ENCODE measurements around the gene SLC35C1.

The SLC35C1 gene

GRCh38 chr11:45804761-45805304 lies at the start of gene SLC35C1:
Gene SLC35C1, plus strand, starts transcription at chr11:45805149. Its CDS starts 653 bp downstream, at chr11:45805802.
- peak; percentile 88 for DNase-seq

GRCh38 chr11:45755281-45755859 lies 49.6 kb upstream of the SLC35C1 start:
- no peak for DNase-seq

GRCh38 chr11:45756384-45757010 lies 48.5 kb upstream of the SLC35C1 start:
- no peak for DNase-seq

- no peak for DNase-seq
Measured at GRCh38 chr11:45757672-45758071, 47.3 kb upstream of the SLC35C1 start.

- no peak for DNase-seq
Measured at GRCh38 chr11:45761659-45762058, 43.3 kb upstream of the SLC35C1 start.

GRCh38 chr11:45765107-45765668 lies 39.8 kb upstream of the SLC35C1 start:
- no peak for DNase-seq

GRCh38 chr11:45765836-45766235 lies 39.1 kb upstream of the SLC35C1 start:
- no peak for DNase-seq

GRCh38 chr11:45766469-45766868 lies 38.5 kb upstream of the SLC35C1 start:
- DNase-seq = no peak

- no peak for DNase-seq
Measured at GRCh38 chr11:45768486-45768885, 36.5 kb upstream of the SLC35C1 start.

GRCh38 chr11:45769960-45770359 lies 35.0 kb upstream of the SLC35C1 start:
- no peak for DNase-seq

- DNase-seq = no peak
Measured at GRCh38 chr11:45771193-45771565, 33.8 kb upstream of the SLC35C1 start.

- DNase-seq = peak; percentile 54
Measured at GRCh38 chr11:45771566-45772448, 33.1 kb upstream of the SLC35C1 start.

- DNase-seq = no peak
Measured at GRCh38 chr11:45772449-45772774, 32.5 kb upstream of the SLC35C1 start.

GRCh38 chr11:45772986-45773785 lies 31.8 kb upstream of the SLC35C1 start:
- DNase-seq = no peak

GRCh38 chr11:45773786-45774655 lies 30.9 kb upstream of the SLC35C1 start:
- DNase-seq = no peak

- DNase-seq = no peak
Measured at GRCh38 chr11:45774786-45775185, 30.2 kb upstream of the SLC35C1 start.

- no peak for DNase-seq
Measured at GRCh38 chr11:45777127-45777969, 27.6 kb upstream of the SLC35C1 start.

GRCh38 chr11:45778341-45778740 lies 26.6 kb upstream of the SLC35C1 start:
- no peak for DNase-seq

GRCh38 chr11:45779602-45780001 lies 25.3 kb upstream of the SLC35C1 start:
- no peak for DNase-seq

- DNase-seq = no peak
Measured at GRCh38 chr11:45786272-45786671, 18.7 kb upstream of the SLC35C1 start.

GRCh38 chr11:45788887-45789286 lies 16.1 kb upstream of the SLC35C1 start:
- no peak for DNase-seq

Data from NCI-H748 treated with DMSO at 0.1 percent for 48 hours (cell line).